GM21619 (cell line): Measurements from ENCODE around the gene HSD3B2.
"Not testable (repeated sequence)": the region's sequence is repeated elsewhere in the genome, so short reads cannot be mapped to it uniquely, and the experiment has no call there.

Experiments used
- ATAC-seq: cut with Tn5 transposase; IDR thresholded peaks from one replicate; pipeline ENCODE4 v1.9.1; 2021; ENCODE audit not compliant: unreplicated experiment

Gene HSD3B2

GRCh38 chr1:119414950-119415349 is at the start of gene HSD3B2:
HSD3B2 (plus strand) TSS chr1:119415150; CDS start chr1:119415420, 270 bp downstream.
- ATAC-seq, result no peak

DNA sequence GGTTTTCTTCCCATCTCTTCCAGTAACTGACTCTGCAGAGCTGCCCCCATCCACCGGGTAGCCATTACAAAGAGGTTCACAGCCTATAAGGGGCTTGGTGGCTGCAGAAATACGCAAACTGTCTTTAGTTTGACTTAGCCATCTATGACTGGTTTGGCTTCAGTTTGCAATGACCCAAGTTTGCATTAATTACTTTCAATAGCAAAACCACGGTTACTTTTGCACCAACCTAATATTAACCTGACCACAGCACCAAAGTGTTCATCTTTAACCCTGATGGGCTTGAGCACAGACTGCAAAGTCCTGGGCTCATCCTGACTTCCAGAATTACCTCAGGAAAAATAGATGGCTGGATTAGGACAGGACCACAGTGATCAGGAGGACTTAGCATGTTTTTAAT is 48.5 kb upstream of the HSD3B2 start:
- peak; percentile 66 for ATAC-seq

- ATAC-seq, result no peak
Observed at GRCh38 chr1:119367432-119368124, 47.4 kb upstream of the HSD3B2 start.

DNA sequence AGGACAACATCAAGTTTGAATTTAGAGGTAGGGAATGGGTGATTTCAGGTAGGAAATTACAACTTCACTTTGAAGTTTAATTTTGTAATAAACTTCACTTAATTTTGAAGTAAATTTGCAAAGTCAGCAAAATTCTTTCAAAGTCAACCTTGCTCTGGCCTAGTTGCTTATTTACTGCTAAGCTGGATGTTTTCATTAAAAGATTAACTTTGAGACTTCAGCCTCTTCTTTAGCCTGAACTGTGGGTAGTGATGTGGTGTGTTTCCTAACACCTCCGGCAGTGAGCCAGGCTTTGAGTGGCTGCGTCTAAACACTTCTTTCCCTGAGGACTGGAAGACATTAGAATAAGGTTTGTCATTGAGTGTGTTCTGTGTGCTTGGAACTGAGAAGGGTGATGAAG is 46.4 kb upstream of the HSD3B2 start, which contains the start of gene HAO2:
Gene HAO2, plus strand, starts transcription at position 232 of the 400 bp plus-strand sequence. CDS start 12,301 bp downstream, outside the sequence.
- ATAC-seq, result no peak

GRCh38 chr1:119370748-119371147 is 44.2 kb upstream of the HSD3B2 start:
- ATAC-seq, result no peak

- ATAC-seq, result no peak
Observed at GRCh38 chr1:119371815-119372214, 43.1 kb upstream of the HSD3B2 start.

GRCh38 chr1:119372503-119373086 is 42.4 kb upstream of the HSD3B2 start:
- peak; percentile 80 for ATAC-seq

DNA sequence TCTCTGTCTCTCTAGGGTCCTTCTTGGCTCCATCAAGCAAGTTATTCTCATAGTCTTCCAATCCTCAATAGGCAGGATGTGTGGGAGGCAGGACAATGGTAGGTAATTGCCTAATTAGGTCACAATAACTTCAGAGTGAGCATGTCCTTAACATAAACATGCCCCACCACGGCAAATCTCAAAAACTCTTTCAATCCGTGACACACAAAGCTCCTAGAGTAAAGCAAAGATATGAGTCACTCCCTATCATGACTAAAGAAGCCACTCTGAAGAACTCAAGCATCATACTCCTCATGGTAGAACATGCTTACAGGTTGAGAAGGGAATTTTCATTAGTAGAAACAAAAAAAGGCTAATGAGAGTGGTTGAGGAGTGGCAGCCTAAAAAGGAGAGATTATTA is 41.5 kb upstream of the HSD3B2 start:
- peak; percentile 43 for ATAC-seq

GRCh38 chr1:119374208-119374874 is 40.6 kb upstream of the HSD3B2 start:
- ATAC-seq, result no peak

- ATAC-seq, result peak; percentile 42
Observed at GRCh38 chr1:119375366-119375765, 39.6 kb upstream of the HSD3B2 start.

DNA sequence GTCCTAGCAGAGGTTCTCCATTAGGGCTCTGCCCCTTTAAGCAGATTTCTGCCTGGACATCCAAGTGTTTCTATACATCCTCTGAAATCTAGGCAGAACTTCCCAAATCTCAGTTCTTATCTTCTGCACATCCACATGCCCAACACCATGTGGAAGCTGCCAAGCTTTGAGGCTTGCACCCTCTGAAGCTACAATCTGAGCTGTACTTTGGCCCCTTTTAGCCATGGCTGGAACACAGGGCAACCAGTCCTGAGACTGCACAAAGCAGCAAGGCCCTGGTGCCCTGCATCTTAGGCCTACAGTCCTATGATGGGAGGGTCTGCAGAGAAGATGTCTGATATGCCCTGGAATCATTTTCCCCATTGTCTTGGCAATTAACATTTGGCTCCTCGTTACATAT is 38.4 kb upstream of the HSD3B2 start:
- ATAC-seq, result no peak

- not testable (repeated sequence) for ATAC-seq
Observed at GRCh38 chr1:119377594-119377993, 37.4 kb upstream of the HSD3B2 start.

DNA sequence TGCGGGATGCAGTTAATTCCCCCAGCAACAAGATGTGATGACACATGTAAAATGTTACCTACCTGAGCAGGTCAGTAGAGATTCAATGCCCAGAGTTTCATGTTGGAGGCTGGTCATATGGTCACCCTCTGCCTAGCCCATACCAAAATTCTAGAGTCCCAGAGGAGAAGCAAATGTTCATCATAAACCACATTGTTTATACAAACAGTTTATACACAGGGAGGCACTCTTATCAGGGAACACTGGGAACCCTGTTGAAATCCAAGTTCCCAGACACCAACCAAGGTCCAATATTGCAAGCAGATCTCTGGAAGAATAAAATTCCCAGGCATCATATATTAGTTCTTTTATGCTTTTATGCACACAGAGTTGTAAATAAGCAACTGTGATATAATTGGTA is 35.8 kb upstream of the HSD3B2 start:
- no peak for ATAC-seq

DNA sequence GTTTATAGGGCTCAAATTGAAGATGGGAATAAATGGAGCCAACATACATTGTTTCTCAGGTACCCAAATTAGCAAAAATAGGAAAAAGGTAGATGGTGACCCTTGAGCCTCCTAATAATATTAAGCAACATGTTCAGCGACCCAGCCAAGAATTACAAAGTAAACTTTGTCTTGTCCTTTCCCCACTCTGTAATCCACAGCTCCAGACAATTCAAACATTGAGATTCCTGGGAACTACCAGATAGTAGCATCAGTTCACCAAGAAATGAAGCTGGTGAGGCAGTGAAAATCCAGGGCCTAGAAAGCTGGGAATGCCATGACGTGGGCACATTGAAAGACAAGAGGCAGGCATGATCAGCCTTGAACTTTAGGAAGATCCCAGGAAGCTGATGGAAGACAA is 34.6 kb upstream of the HSD3B2 start:
- ATAC-seq, result no peak

DNA sequence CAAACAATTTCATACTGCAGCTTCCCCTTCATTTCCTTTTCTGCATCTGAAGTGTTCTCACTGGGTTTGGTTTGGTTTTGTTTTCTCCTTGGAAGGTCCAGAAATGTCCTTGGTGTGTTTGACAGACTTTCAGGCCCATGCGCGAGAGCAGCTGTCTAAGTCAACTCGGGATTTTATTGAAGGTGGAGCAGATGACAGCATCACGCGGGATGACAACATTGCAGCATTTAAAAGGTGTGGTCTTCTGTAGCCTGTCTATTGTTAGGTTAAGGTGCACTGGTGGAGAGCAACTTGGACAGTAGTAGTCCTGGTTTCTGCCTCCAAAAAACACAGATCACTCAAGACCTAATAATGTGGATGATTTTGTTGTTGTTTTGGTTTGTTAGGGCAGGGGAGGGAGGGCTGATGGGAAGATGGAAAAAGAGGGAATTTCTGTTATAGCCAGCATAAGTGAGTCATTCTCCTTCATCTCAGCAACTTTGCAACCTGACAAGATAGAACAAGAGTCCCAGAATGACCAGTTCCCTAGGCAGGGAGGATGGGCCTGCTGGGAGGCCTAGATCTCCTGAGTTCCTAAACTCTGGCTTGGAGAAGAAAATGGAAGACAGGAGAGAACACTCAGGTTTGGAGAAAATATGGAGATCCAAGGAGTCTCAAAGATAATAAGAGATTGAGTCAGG is 33.8 kb upstream of the HSD3B2 start:
- ATAC-seq, result no peak

DNA sequence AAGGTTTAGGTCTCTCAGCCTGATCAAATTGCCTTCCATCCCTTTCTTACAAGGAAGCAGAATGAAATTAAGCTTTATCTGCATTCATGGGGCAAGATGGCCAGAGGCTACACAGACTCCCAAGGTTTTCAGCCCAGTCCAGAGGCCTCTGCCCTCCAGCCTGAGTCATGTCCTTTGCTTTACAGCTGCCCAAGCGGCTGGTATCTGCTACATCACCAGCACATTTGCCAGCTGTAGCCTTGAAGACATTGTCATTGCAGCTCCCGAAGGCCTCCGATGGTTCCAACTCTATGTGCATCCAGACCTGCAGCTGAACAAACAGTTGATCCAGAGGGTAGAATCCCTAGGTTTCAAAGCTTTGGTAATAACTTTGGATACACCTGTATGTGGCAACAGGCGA is 30.4 kb upstream of the HSD3B2 start:
- ATAC-seq, result no peak

DNA sequence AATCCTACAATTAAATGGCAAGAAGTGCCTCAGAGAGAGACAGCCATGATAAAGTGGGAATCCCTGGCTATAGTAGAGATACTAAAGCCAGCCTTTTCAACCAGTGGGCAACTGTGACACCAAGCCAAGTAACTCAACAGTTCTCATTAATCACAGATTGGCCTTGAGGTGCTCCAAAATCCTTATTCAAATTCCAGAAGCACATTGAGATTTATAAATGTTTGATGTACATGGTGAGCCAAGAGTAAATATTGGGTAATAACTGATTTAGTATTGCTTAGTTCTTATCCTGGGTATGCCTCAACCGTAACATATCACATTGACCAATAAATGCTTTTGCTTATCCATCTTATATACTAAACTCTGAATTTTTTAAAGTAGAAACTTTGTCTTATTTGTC is 29.3 kb upstream of the HSD3B2 start:
- ATAC-seq, result no peak

- ATAC-seq, result no peak
Observed at GRCh38 chr1:119387858-119388257, 27.1 kb upstream of the HSD3B2 start.

DNA sequence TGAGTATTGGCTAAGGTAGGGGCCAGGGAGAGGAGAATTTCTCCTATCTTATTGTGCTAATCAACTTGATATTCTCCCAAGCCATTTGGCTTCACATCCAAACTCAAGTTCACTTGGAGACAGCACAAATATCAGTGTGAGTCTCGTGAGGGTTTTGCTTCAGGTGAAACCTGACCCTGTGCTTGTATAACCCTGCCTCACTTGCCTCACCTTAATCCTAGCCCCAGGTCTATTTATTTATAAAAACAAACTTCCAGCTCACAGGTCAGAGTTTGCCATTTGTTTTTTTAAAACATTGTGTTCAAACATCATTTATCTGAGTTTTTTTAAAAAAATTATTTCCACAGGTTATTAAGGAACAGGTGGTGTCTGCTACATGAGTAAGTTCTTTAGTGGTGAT is 26.5 kb upstream of the HSD3B2 start:
- ATAC-seq, result no peak

GRCh38 chr1:119390526-119390925 is 24.4 kb upstream of the HSD3B2 start:
- ATAC-seq, result no peak

GRCh38 chr1:119391749-119392148 is 23.2 kb upstream of the HSD3B2 start:
- no peak for ATAC-seq

DNA sequence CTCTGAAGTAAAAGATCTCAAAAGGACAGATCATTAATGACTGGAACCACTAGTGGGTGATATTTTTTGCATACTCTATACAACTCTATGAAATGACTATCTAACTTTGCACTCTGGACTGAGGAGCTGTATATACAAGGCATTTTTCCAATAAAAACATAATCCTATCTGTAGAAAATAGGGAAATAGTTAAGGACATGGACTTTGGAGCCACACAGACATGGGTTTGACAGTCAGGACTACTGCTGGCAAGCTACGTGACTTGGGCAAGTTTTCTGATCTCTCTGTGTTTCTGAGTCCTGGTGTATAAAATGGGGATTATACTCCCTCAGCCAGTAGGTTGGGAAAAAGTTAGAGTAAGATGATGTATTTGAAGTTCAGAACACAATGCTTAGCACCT is 20.9 kb upstream of the HSD3B2 start:
- no peak for ATAC-seq
